HG03520 (cell line): ENCODE measurements around the gene ITGBL1.
"Not testable (repeated sequence)": the region's sequence is repeated elsewhere in the genome, so short reads cannot be mapped to it uniquely, and the experiment has no call there.

Experiments
- ATAC-seq: cut with Tn5 transposase; IDR thresholded peaks from one replicate; pipeline ENCODE4 v1.9.1; 2021; ENCODE audit warnings: mild to moderate bottlenecking, moderate library complexity; ENCODE audit not compliant: unreplicated experiment

The ITGBL1 gene

DNA sequence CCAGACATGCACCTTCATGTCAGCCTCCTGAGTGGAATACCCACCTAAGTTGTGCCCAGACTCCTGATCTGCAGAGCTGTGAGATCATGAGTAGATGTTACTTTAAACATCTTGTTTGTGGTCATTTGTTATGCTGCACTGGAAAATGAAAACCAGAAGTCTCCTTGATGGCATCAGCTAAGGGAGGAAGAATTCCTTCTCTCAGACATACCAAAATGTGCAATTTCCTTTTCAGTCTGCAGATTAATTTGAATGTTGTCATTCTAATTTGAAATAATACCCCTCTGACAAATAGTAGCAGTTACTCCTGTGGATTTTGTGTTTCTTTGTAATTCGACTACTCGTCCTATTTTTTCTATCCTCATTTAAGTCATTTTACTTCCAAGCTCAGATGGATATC is 59.3 kb downstream of the ITGBL1 start:
- no peak for ATAC-seq

DNA sequence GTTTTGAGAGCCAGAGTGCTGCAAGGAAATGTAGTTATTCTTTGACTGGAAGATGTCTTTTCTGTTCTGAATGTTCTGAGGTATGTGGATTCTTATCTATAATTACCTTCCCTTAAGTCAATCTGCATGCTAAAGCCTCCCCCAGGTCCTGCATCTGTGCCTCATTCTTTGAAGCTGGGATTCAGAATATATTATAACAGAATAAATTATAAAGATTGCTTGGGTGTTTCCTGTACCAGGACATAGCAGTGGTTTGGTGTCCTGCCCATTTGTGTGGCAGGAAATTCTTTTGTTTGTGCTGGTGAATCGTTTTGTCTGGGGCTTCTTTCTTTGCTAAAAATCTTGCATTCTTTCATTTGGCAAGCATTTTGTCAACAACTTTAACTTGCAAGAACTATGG is 60.2 kb downstream of the ITGBL1 start:
- no peak for ATAC-seq

GRCh38 chr13:101514100-101514499 is 61.6 kb downstream of the ITGBL1 start:
- no peak for ATAC-seq

GRCh38 chr13:101514695-101515275 is 62.3 kb downstream of the ITGBL1 start:
- ATAC-seq: no peak

- ATAC-seq: no peak
These were observed 63.0 kb downstream of the ITGBL1 start for GRCh38 chr13:101515504-101515903.

DNA sequence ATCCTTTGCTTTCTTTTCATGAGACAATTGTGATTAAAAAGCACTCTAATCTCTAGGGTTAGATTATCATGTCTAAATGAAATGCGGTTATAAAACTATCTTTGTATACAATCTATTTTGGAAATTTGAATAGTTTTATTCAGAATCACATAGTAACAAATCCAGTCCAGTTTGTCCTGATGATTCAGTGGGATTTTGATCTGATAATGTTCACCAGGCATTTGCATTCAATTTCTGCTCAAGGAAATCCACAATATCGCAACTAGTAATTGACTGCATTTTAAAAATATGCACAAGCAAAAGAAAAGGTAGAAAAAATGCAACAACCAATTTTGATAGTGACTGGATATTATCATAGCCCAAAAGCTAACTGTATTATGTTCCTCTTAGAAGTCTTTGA is 63.8 kb downstream of the ITGBL1 start:
- ATAC-seq: no peak

DNA sequence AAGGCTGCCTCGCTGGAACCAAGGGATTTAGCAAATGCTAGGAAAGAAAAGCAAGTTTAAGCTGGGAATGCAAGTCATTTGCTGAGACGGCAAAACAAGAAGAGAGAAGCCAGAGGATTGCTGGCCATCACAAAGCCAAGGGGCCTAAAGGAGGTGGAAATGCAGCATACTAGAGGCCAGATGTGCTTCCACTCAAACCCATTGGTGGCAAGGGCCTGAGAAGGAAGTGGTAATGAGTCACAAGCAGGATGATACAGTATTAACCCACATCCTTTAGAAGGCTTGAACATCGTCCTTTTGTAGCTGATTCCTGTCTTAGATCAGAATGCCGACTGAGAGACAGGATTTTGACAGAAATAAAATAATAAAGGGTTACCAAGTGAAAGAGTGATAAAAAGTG is 68.2 kb downstream of the ITGBL1 start:
- no peak for ATAC-seq

DNA sequence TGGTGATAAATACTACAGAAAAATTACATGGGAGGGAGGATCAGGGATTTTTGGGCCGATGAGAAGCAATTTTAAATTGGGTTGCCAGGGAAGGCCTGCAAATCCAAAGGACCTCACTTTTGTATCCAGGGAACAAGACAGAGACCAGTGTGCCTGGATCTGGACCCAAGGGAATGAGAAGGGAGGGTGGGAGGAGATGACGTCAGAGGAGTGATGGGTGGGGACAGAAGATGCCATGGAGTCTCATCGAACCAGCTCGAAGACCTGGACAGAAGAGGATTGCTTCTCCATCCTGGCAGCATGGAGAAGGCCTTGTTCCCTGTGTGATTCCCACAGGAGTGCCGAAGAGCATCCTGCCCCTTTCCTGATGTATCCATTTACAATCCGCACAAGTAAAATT is 68.9 kb downstream of the ITGBL1 start:
- ATAC-seq: no peak

DNA sequence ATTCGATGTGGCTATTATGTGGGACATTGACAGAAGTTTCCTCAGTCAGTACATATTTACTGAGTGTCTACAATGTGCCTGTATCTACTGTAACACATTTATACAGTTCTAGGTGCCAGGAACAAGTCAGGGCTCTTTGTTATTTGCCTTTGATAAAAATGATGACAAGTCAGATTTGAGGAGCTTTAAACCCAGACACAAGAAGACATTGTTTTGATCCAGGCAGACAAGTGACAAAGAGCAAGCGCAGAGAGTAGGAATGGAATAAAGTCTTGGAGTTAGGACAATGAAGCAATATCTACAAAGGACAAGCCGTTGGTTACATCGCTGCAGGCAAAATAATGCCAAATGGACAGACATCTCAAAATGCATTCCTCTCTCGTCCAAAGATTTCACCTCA is 70.1 kb downstream of the ITGBL1 start:
- no peak for ATAC-seq

DNA sequence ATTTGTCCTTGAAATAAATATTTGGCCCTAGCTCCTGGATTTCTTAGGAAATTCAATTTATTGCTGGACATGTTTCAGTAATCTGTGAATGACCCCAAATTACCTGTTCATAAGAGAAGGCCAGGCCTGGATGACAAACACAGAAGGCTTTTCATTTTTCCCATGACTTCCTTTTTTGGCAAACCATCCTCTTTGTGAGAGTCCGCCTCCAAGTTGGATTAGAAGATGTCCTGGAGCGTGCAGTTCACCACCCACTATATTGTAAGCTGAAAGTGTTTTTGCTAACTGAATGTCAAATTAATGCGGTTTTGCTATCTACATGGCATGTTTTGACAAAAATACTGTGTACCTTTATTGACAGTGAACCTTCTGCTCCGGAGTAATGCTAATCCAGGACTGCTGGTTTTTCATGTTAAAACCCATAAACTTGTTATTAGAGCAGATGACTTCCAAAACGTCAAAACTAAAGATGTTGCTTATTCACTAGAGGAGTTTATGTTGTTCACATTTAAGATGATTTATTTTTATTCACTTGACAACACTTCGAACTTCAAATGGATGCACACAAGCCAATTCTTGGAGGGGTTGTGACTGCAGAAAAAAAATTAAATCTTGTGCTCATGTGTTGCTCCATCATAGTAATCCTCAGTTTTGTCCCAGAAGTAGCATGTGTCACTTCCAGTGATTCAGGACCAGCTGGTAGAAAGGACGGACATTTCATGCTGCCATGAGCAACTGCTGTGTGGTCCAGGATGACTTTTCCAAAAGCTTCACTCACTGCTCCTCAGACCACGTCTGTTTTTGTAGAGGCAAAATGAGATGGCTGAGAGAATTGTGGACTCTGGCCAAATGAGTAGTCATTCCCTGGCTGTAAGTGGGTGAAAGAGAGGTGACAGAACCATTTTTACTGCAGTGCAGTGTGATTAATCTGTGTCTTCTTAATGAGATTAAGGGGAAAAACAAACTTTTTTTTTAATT is 71.0 kb downstream of the ITGBL1 start:
- no peak for ATAC-seq

- ATAC-seq: no peak
These were observed 74.7 kb downstream of the ITGBL1 start for GRCh38 chr13:101527130-101527529.

GRCh38 chr13:101529422-101529821 is 76.9 kb downstream of the ITGBL1 start:
- ATAC-seq: peak; percentile 79

DNA sequence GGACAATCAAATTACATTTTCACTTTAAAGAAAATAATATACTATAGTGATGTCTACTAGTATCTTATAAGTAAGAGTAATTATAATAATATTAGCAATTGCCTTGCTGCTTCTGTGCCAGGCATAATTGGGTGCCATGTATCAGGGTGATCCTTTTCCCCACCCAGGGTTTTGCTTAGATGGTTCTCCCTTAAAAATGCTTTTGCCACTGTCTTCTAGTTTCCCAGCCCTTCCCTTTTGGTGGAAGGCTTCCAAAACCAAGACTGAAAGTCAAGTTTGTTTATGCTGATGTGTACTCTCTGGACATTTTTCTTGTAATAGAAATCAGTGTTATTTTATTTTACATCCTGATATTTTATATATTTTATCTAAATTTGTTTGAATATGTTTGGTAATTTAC is 77.8 kb downstream of the ITGBL1 start:
- ATAC-seq: no peak

- no peak for ATAC-seq
These were observed 82.8 kb downstream of the ITGBL1 start for GRCh38 chr13:101535192-101535746.

- no peak for ATAC-seq
These were observed 83.6 kb downstream of the ITGBL1 start for GRCh38 chr13:101536079-101536478.

DNA sequence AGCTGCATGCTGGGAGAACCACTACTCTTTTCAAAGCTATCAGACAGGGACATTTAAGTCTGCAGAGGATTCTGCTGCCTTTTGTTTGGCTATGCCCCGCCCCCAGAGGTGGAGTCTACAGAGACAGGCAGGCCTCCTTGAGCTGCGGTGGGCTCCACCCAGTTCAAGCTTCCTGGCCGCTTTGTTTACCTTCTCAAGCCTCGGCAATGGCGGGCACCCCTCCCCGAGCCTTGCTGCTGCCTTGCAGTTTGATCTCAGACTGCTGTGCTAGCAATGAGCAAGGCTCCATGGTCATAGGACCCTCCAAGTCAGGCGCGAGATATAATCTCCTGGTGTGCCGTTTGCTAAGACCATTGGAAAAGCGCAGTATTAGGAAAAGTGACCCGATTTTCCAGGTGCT is 92.1 kb downstream of the ITGBL1 start:
- ATAC-seq: not testable (repeated sequence)

DNA sequence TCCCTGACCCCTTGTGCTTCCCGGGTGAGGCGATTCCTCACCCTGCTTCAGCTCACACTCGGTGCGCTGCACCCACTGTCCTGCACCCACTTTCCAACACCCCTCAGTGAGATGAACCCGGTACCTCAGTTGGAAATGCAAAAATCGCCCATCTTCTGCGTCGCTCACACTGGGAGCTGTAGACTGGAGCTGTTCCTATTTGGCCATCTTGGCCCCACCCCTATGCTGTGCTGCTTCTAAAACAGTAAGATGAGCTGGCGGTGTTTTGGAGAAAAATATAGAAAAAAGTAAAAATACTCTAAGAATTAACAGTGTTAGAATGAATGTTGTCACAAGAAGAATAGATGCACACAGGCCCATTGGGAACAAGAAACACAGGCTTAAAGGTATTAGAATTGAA is 92.5 kb downstream of the ITGBL1 start:
- no peak for ATAC-seq

- no peak for ATAC-seq
These were observed 93.0 kb downstream of the ITGBL1 start for GRCh38 chr13:101545521-101545920.

GRCh38 chr13:101552286-101552685 is 99.8 kb downstream of the ITGBL1 start:
- ATAC-seq: no peak

DNA sequence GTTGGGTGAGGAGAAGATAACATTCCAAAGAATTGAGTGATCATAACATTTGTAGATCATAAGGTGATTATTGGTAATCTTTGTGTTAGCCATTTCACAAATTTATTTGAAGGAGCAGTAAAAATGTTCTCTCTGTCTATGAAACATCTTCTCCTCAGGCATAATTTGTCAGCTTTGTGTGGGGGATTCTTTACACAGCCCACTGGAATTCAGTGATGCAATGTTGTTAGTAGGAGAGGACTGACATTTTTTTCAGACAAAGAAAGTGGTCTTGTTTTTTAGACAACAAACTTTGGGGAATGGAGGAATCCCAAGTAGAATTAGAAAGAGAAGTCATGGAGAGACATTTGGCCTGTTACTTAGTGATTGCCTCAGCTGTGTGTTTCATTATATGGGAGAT is 100.3 kb downstream of the ITGBL1 start:
- ATAC-seq: no peak

DNA sequence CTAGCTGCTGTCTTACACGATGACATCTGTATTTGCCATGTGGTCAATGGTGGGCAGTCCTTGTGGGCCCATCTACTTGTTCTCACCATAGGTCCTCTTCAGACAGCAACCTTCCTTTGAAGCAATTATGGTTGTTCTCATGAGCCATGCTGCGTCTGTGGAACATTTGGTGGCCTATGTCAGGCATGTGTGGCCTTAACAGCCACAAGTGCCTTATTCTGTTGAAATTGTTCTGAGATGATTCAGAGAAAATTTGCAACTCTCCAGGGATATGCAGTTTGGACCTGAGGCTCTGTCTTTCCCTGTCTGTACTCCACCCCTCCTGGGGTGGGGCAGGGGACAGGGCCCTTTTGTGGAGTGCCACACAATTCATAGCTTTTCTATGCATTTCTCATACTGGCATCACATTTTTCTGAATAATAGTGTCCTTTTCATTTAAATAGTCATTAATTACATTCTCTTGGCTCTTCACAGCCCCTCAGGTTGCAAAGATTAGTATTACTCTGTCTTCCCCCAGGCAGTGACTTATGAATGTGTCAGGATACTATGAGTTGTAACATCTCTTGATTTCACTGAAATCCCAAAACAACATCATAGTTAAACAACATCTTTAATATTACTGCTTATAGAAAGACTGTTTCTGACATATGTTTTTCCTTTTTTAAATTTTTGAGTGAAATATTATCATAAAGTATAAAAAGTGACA is 102.1 kb downstream of the ITGBL1 start:
- ATAC-seq: no peak
